ENCODE results near the gene APOL6.
A peak's percentile ranks its signal among the peaks of the same experiment; 100 is the strongest.

Gene APOL6

GRCh38 chr22:35633520-35633919, 14.7 kb upstream of the APOL6 start (continued):
- TF ChIP-seq ZXDB (tag by site-specific recombination; IDR thresholded peaks at IDR 0.05) (no peak), ZNF621 (tag by site-specific recombination; IDR thresholded peaks at IDR 0.05) (peak; percentile 75; the same call in 1 of the 2 replicates), KLF8 (tag by site-specific recombination; IDR thresholded peaks at IDR 0.05) (no peak)

DNA sequence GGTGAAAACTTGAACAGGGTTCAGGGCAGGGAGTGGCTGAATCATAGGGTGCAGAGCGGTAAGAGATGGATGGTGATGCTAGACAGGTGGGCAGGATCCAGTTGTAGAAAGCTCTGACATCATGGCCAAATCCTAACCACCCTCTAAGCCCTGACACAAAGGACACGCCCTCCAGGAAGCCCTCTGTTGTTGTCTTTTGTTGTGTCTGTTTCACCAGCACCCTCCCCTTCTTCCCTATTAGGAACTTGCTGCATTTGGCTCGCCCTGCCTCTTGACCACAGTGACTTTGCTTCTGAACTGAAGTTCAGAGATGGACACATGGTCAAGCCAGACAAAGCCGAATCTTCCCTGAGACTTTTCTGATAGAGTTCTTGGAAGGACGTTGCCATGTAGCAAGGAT, 14.2 kb upstream of the APOL6 start:
- TF ChIP-seq ATF2 (tag by site-specific recombination; IDR thresholded peaks at IDR 0.05; ENCODE audit: low read depth): no peak
- TF ChIP-seq, protein P1, sequence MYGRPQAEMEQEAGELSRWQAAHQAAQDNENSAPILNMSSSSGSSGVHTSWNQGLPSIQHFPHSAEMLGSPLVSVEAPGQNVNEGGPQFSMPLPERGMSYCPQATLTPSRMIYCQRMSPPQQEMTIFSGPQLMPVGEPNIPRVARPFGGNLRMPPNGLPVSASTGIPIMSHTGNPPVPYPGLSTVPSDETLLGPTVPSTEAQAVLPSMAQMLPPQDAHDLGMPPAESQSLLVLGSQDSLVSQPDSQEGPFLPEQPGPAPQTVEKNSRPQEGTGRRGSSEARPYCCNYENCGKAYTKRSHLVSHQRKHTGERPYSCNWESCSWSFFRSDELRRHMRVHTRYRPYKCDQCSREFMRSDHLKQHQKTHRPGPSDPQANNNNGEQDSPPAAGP (tag by site-specific recombination; IDR thresholded peaks at IDR 0.05): 0 out of 2 replicates have a peak, but pooled peaks have one; percentile 18
- ChIA-PET CTCF (interaction anchor here (0.7 to 1.5 kb wide), 3 partner anchors 66 to 432 kb away, joined by 3 read pairs; no protein-coding TSS in a partner anchor), POLR2A (no interaction called here)
- Histone ChIP-seq H3K4me1 (ENCODE audit: control insufficient read depth, insufficient read depth, low read length) (no peaks in the 10 kb centered on the region), H3K4me3 (ENCODE audit: low read depth, low read length) (no peak overlapping the region), H3K9me3 (ENCODE audit: control insufficient read depth, insufficient read depth, low read depth, low read length) (no peaks in the 10 kb centered on the region), H3K36me3 (ENCODE audit: control insufficient read depth in 2 of 2, insufficient read depth in 1 of 2, low read length in 2 of 2) (no peaks in the 10 kb centered on the region), H3K27ac (ENCODE audit: extremely low read depth, low read depth, low read length) (no peak overlapping the region)

DNA sequence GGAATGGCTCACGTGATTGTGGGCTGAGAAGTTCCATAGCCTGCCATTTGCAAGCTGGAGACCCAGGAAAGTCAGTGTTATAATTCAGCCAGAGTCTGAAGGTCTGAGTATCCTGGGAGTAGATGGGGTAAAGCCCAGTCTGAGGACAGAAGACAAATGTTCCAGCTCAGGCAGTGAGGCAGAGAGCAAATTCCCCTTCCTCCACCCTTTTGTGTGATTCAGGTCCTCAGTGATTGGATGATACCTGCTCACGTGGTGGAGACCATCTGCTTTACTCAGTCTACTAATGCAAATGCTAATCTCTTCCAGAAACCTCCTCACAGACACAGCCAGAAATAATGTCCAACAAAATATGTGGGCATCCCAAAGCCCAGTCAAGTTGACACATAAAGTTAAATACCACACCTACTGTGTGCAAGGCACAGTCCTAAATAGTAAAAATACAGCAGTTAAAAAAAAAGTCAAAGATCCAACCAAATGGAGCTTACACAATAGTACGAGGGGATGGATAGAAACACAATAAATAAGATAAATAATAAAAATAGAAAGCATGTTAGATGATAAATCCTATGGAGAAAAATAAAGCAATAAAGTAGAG, 13.2 kb upstream of the APOL6 start:
- Histone ChIP-seq H3K36me3 (ENCODE audit: control insufficient read depth in 2 of 2, insufficient read depth in 1 of 2, low read length in 2 of 2) (no peaks in the 10 kb centered on the region), H3K4me1 (ENCODE audit: control insufficient read depth, insufficient read depth, low read length) (no peaks in the 10 kb centered on the region), H3K9me3 (ENCODE audit: control insufficient read depth, insufficient read depth, low read depth, low read length) (no peaks in the 10 kb centered on the region), H3K27ac (ENCODE audit: extremely low read depth, low read depth, low read length) (no peak overlapping the region), H3K4me3 (ENCODE audit: low read depth, low read length) (no peak overlapping the region)
- ChIA-PET CTCF (interaction anchor here (0.6 to 1.5 kb wide), 9 partner anchors 38 to 529 kb away, joined by 3 to 4 read pairs (median 4); no protein-coding TSS in a partner anchor), POLR2A (no interaction called here)
- no peak for TF ChIP-seq ZNF169 (tag by site-specific recombination; IDR thresholded peaks at IDR 0.05)
- peak; percentile 79 for TF ChIP-seq ZNF416 (tag by site-specific recombination; IDR thresholded peaks at IDR 0.05)

- Histone ChIP-seq H3K9me3 (ENCODE audit: control insufficient read depth, insufficient read depth, low read depth, low read length) (no peaks in the 10 kb centered on the region), H3K36me3 (ENCODE audit: control insufficient read depth in 2 of 2, insufficient read depth in 1 of 2, low read length in 2 of 2) (no peaks in the 10 kb centered on the region), H3K4me1 (ENCODE audit: control insufficient read depth, insufficient read depth, low read length) (no peaks in the 10 kb centered on the region), H3K4me3 (ENCODE audit: low read depth, low read length) (no peak overlapping the region), H3K27ac (ENCODE audit: extremely low read depth, low read depth, low read length) (no peak overlapping the region)
- ChIA-PET CTCF (interaction anchor here (0.7 to 1.3 kb wide), 4 partner anchors 9 to 446 kb away, joined by 3 to 4 read pairs (median 3); no protein-coding TSS in a partner anchor), POLR2A (no interaction called here)
- no peak for TF ChIP-seq TCF7L2 (IDR thresholded peaks at IDR 0.05; ENCODE audit: borderline replicate concordance, low read depth, low read length)
- no peak for TF ChIP-seq ZNF629 (tag by site-specific recombination; IDR thresholded peaks at IDR 0.05)
- no peak for TF ChIP-seq ZNF175 (tag by site-specific recombination; IDR thresholded peaks at IDR 0.05)
- no peak for TF ChIP-seq ZFP37 (tag by site-specific recombination; IDR thresholded peaks at IDR 0.05)
- TF ChIP-seq GLIS1 (tag by site-specific recombination; IDR thresholded peaks at IDR 0.05): 0 out of 2 replicates have a peak, but pooled peaks have one; percentile 7
These were observed 11.0 kb upstream of the APOL6 start for GRCh38 chr22:35637254-35637653.

GRCh38 chr22:35638001-35638400, 10.2 kb upstream of the APOL6 start:
- CTCF ChIA-PET: interaction anchor here (1.3 kb wide), 1 partner anchor 10 kb away, joined by 3 read pairs; no protein-coding TSS in a partner anchor
- TF ChIP-seq MEIS1 (CRISPR knock-in tag; IDR thresholded peaks at IDR 0.05; ENCODE audit: borderline replicate concordance) (no peak), BCL11A (tag by site-specific recombination; IDR thresholded peaks at IDR 0.05; ENCODE audit: low read depth) (no peak), SETDB1 (IDR thresholded peaks at IDR 0.05; ENCODE audit: insufficient read length, low read length) (no peak), ZNF830 (tag by site-specific recombination; IDR thresholded peaks at IDR 0.05; ENCODE audit: low read depth) (no peak), TRIM28 (IDR thresholded peaks at IDR 0.05; ENCODE audit: borderline replicate concordance, low read length) (no peak), ZSCAN23 (tag by site-specific recombination; IDR thresholded peaks at IDR 0.05) (no peak), ZNF654 (tag by site-specific recombination; IDR thresholded peaks at IDR 0.05; ENCODE audit: low read depth) (no peak), ZBTB7A (tag by site-specific recombination; IDR thresholded peaks at IDR 0.05; ENCODE audit: low read depth) (no peak), ZNF302 (tag by site-specific recombination; IDR thresholded peaks at IDR 0.05; ENCODE audit: low read depth) (no peak), ZNF658 (tag by site-specific recombination; IDR thresholded peaks at IDR 0.05) (no peak), BCL11B (tag by site-specific recombination; IDR thresholded peaks at IDR 0.05; ENCODE audit: low read depth) (no peak), ZNF155 (tag by site-specific recombination; IDR thresholded peaks at IDR 0.05) (no peak), YY2 (tag by site-specific recombination; IDR thresholded peaks at IDR 0.05) (no peak)

More at GRCh38 chr22:35638001-35638400, 10.2 kb upstream of the APOL6 start:
- H3K4me1 ChIP-seq (ENCODE audit: control insufficient read depth, insufficient read depth, low read length): no peaks in the 10 kb centered on the region
- no peak overlapping the region for H3K27ac ChIP-seq (ENCODE audit: extremely low read depth, low read depth, low read length)
- H3K4me3 ChIP-seq (ENCODE audit: low read depth, low read length): no peak overlapping the region
- POLR2A ChIA-PET: no interaction called here
- no peaks in the 10 kb centered on the region for H3K9me3 ChIP-seq (ENCODE audit: control insufficient read depth, insufficient read depth, low read depth, low read length)
- H3K36me3 ChIP-seq (ENCODE audit: control insufficient read depth in 2 of 2, insufficient read depth in 1 of 2, low read length in 2 of 2): no peaks in the 10 kb centered on the region
